ENCODE results near the gene SKOR1. TPM values are rescaled to one million over a fixed set of nuclear protein-coding genes. Genes with fewer than 3 reads are reported as not detected.

SKOR1 gene
- total and polyA plus RNA-seq, 2 of the 13 experiments (the other 11 are each of a cell fraction or from before 2014, with no cell fraction given): 0.09 to 0.11 TPM

DNA sequence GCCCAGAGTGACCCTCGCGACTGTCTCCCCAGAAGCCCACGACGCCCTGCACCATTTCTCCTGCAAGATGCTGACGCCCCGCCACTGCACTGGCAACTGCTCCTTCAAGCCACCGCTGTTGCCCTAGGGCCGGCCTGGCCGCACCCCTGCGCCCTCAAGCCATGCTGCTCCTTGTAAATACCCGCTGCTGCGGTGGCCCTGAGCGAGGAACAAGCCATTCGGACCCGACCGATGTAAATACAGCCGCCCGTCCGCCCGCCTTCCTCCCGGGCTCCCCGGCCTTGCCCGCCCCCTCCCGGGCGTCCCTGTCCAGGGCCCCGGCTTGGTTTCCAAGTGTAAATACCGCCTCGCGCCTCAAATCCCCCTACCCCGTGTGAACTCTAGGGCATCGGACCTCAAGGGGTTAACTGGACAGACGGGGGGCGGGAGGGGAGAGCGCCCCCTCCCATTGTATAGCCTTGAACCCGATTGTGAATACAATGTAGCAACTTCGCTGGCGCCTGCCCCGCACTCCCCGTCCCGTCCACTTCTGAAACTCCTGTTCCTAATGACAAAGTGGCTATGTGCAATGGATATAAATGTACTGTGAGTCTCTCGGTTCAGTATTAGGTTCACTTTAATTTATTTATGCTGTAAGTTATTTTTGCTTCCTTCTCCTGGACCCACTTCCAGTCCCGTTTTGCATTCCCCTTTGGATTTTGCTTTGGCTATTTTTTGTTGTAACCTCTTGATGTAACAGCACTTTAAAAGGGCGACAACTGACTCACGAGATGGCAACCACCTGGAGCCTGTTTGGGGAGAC lies 8.6 kb downstream of the SKOR1 start (continued):
- TF ChIP-seq, protein P1, sequence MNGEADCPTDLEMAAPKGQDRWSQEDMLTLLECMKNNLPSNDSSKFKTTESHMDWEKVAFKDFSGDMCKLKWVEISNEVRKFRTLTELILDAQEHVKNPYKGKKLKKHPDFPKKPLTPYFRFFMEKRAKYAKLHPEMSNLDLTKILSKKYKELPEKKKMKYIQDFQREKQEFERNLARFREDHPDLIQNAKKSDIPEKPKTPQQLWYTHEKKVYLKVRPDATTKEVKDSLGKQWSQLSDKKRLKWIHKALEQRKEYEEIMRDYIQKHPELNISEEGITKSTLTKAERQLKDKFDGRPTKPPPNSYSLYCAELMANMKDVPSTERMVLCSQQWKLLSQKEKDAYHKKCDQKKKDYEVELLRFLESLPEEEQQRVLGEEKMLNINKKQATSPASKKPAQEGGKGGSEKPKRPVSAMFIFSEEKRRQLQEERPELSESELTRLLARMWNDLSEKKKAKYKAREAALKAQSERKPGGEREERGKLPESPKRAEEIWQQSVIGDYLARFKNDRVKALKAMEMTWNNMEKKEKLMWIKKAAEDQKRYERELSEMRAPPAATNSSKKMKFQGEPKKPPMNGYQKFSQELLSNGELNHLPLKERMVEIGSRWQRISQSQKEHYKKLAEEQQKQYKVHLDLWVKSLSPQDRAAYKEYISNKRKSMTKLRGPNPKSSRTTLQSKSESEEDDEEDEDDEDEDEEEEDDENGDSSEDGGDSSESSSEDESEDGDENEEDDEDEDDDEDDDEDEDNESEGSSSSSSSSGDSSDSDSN (CRISPR knock-in tag; IDR thresholded peaks at IDR 0.05): peak; percentile 74
- TF ChIP-seq ZBTB8A (CRISPR knock-in tag; IDR thresholded peaks at IDR 0.05; ENCODE audit: borderline replicate concordance, low read depth) (no peak), GLI4 (CRISPR knock-in tag; IDR thresholded peaks at IDR 0.05; ENCODE audit: borderline replicate concordance) (no peak), BHLHE40 (IDR thresholded peaks at IDR 0.05; ENCODE audit: low read length) (no peak), FIP1L1 (IDR thresholded peaks at IDR 0.05; ENCODE audit: borderline replicate concordance, insufficient read depth, low read depth, low read length) (no peak), ZNF460 (CRISPR knock-in tag; IDR thresholded peaks at IDR 0.05; ENCODE audit: borderline replicate concordance) (no peak), ZNF747 (CRISPR knock-in tag; IDR thresholded peaks at IDR 0.05; ENCODE audit: borderline replicate concordance) (no peak), RAD21 (CRISPR knock-in tag; IDR thresholded peaks at IDR 0.05) (peak; percentile 67), TOPORS (CRISPR knock-in tag; IDR thresholded peaks at IDR 0.05) (no peak), TAF15 (IDR thresholded peaks at IDR 0.05; ENCODE audit: low read depth, low read length, poor library complexity, severe bottlenecking) (no peak), ZNF34 (CRISPR knock-in tag; IDR thresholded peaks at IDR 0.05; ENCODE audit: borderline replicate concordance) (no peak)
- TF ChIP-seq, protein P2, sequence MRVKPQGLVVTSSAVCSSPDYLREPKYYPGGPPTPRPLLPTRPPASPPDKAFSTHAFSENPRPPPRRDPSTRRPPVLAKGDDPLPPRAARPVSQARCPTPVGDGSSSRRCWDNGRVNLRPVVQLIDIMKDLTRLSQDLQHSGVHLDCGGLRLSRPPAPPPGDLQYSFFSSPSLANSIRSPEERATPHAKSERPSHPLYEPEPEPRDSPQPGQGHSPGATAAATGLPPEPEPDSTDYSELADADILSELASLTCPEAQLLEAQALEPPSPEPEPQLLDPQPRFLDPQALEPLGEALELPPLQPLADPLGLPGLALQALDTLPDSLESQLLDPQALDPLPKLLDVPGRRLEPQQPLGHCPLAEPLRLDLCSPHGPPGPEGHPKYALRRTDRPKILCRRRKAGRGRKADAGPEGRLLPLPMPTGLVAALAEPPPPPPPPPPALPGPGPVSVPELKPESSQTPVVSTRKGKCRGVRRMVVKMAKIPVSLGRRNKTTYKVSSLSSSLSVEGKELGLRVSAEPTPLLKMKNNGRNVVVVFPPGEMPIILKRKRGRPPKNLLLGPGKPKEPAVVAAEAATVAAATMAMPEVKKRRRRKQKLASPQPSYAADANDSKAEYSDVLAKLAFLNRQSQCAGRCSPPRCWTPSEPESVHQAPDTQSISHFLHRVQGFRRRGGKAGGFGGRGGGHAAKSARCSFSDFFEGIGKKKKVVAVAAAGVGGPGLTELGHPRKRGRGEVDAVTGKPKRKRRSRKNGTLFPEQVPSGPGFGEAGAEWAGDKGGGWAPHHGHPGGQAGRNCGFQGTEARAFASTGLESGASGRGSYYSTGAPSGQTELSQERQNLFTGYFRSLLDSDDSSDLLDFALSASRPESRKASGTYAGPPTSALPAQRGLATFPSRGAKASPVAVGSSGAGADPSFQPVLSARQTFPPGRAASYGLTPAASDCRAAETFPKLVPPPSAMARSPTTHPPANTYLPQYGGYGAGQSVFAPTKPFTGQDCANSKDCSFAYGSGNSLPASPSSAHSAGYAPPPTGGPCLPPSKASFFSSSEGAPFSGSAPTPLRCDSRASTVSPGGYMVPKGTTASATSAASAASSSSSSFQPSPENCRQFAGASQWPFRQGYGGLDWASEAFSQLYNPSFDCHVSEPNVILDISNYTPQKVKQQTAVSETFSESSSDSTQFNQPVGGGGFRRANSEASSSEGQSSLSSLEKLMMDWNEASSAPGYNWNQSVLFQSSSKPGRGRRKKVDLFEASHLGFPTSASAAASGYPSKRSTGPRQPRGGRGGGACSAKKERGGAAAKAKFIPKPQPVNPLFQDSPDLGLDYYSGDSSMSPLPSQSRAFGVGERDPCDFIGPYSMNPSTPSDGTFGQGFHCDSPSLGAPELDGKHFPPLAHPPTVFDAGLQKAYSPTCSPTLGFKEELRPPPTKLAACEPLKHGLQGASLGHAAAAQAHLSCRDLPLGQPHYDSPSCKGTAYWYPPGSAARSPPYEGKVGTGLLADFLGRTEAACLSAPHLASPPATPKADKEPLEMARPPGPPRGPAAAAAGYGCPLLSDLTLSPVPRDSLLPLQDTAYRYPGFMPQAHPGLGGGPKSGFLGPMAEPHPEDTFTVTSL (CRISPR knock-in tag; IDR thresholded peaks at IDR 0.05; ENCODE audit: borderline replicate concordance): no peak
- TF ChIP-seq, protein P3, sequence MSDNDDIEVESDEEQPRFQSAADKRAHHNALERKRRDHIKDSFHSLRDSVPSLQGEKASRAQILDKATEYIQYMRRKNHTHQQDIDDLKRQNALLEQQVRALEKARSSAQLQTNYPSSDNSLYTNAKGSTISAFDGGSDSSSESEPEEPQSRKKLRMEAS (IDR thresholded peaks at IDR 0.05): no peak; the same call in 1 of the 2 replicates
- TF ChIP-seq, protein P4, sequence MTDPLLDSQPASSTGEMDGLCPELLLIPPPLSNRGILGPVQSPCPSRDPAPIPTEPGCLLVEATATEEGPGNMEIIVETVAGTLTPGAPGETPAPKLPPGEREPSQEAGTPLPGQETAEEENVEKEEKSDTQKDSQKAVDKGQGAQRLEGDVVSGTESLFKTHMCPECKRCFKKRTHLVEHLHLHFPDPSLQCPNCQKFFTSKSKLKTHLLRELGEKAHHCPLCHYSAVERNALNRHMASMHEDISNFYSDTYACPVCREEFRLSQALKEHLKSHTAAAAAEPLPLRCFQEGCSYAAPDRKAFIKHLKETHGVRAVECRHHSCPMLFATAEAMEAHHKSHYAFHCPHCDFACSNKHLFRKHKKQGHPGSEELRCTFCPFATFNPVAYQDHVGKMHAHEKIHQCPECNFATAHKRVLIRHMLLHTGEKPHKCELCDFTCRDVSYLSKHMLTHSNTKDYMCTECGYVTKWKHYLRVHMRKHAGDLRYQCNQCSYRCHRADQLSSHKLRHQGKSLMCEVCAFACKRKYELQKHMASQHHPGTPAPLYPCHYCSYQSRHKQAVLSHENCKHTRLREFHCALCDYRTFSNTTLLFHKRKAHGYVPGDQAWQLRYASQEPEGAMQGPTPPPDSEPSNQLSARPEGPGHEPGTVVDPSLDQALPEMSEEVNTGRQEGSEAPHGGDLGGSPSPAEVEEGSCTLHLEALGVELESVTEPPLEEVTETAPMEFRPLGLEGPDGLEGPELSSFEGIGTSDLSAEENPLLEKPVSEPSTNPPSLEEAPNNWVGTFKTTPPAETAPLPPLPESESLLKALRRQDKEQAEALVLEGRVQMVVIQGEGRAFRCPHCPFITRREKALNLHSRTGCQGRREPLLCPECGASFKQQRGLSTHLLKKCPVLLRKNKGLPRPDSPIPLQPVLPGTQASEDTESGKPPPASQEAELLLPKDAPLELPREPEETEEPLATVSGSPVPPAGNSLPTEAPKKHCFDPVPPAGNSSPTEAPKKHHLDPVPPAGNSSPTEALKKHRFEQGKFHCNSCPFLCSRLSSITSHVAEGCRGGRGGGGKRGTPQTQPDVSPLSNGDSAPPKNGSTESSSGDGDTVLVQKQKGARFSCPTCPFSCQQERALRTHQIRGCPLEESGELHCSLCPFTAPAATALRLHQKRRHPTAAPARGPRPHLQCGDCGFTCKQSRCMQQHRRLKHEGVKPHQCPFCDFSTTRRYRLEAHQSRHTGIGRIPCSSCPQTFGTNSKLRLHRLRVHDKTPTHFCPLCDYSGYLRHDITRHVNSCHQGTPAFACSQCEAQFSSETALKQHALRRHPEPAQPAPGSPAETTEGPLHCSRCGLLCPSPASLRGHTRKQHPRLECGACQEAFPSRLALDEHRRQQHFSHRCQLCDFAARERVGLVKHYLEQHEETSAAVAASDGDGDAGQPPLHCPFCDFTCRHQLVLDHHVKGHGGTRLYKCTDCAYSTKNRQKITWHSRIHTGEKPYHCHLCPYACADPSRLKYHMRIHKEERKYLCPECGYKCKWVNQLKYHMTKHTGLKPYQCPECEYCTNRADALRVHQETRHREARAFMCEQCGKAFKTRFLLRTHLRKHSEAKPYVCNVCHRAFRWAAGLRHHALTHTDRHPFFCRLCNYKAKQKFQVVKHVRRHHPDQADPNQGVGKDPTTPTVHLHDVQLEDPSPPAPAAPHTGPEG (CRISPR knock-in tag; IDR thresholded peaks at IDR 0.05): peak; percentile 86

Data from HepG2 (cell line).